ENCODE data around the gene NOD2.

Gene NOD2

DNA sequence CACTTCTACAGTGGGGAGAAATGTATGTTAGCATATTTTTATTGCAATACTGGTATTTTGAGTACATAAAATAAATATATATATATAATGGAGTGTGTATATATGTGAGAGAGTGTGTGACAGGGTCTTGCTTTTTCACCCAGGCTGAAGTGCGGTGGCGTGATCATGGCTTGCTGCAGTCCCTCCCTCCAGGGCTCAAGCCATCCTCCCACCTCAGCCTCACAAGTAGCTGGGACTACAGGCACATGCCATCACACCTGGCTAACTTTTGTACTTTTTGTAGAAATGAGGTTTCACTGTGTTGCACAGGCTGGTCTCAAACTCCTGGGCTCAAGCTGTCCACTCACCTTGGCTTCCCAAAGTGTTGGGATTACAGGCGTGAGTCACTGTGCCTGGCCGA lies 52.5 kb downstream of the NOD2 start:
- in situ Hi-C loops (cut with MboI; ENCODE audit: low sequenced_read_pairs, unreplicated experiment), result no loop called here
- DNase-seq (ENCODE audit: low spot score), result no peak
- TF ChIP-seq, protein P1, sequence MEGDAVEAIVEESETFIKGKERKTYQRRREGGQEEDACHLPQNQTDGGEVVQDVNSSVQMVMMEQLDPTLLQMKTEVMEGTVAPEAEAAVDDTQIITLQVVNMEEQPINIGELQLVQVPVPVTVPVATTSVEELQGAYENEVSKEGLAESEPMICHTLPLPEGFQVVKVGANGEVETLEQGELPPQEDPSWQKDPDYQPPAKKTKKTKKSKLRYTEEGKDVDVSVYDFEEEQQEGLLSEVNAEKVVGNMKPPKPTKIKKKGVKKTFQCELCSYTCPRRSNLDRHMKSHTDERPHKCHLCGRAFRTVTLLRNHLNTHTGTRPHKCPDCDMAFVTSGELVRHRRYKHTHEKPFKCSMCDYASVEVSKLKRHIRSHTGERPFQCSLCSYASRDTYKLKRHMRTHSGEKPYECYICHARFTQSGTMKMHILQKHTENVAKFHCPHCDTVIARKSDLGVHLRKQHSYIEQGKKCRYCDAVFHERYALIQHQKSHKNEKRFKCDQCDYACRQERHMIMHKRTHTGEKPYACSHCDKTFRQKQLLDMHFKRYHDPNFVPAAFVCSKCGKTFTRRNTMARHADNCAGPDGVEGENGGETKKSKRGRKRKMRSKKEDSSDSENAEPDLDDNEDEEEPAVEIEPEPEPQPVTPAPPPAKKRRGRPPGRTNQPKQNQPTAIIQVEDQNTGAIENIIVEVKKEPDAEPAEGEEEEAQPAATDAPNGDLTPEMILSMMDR (IDR thresholded peaks at IDR 0.05; ENCODE audit: borderline replicate concordance, control extremely low read depth, extremely low read depth, insufficient read depth, missing control alignments), result no peak

DNA sequence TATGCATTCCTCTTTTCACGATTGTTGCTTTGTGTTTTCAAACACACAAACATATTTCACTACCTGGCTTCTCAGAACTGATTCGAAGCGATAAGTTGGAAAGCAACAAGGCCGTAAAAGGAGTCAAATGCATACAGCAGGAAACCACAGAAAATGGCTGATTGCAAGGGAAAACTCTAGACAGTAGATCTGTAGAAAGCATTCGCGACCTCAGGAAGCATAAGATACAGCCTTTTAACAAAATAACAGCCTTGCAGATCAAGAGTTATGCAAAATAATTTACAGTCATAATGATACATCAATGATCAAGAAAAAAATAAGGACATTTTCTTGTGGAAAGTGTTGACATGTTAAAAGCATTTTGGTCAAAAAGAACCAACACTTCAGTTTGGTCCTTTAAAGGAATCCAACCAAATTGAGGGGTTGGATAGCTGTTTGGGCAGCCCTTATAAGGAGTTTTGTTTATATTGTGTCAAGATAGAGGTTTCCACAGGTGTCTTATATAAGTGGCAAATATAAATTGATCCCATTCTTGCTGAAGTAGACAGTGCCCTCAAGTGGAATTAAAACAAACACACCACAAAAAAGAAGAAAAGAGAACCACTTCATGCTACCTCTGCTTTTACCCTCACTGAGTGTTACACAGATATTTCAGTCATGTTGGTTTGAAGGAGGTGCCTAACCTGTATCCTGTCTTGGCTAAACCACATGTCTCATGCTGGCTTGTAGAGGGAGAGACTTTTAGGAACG lies 54.0 kb downstream of the NOD2 start:
- TF ChIP-seq, protein P1 (IDR thresholded peaks at IDR 0.05; ENCODE audit: borderline replicate concordance, control extremely low read depth, extremely low read depth, insufficient read depth, missing control alignments), result peak; percentile 20
- no peak for DNase-seq (ENCODE audit: low spot score)
- in situ Hi-C loops (cut with MboI; ENCODE audit: low sequenced_read_pairs, unreplicated experiment), result no loop called here

DNA sequence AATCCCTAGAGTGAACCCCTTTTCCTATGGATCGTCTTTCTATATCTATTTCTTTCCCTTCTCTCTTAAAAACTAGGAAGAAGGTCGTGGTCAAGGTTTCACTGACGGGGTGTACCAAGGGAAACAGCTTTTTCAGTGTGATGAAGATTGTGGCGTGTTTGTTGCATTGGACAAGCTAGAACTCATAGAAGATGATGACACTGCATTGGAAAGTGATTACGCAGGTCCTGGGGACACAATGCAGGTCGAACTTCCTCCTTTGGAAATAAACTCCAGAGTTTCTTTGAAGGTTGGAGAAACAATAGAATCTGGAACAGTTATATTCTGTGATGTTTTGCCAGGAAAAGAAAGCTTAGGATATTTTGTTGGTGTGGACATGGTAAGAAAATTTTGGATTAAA lies 58.1 kb downstream of the NOD2 start:
- in situ Hi-C loops (cut with MboI; ENCODE audit: low sequenced_read_pairs, unreplicated experiment), result no loop called here
- TF ChIP-seq, protein P1 (IDR thresholded peaks at IDR 0.05; ENCODE audit: borderline replicate concordance, control extremely low read depth, extremely low read depth, insufficient read depth, missing control alignments), result no peak
- no peak for DNase-seq (ENCODE audit: low spot score)

DNA sequence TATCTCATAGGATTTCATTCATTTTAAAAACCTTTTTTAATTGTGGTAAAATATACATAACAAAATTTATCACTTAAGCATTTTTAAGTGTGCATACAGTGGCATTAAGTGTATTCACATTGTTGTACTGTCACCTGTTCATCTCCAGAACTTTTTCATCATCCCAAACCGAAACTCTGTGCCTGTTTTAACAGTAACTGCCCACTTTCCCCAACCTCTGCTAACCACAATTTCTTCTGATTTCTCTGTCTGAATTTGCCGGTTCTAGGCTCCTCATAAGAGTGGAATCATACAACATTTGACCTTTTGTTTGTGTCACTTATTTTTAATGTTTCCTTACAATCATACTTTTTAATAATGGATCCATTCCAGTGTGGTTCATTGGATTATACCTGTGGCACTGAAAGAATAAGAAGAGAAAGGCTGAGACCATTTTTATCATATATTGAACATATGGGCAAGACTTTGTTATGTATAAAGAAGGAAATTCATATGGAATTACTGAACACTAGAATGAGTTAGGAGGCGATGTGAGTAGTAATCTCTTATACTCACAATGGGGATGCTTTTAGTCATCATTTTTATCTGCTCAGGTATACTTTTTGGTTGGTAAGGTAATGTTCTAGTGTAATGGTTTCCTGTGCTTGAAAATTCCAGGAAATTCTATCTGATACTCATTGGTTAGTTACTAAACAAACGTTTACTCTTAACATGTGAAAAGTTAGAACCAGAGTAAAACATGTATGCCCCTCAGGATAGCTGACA lies 59.2 kb downstream of the NOD2 start:
- DNase-seq (ENCODE audit: low spot score), result no peak
- in situ Hi-C loops (cut with MboI; ENCODE audit: low sequenced_read_pairs, unreplicated experiment), result no loop called here
- TF ChIP-seq, protein P1 (IDR thresholded peaks at IDR 0.05; ENCODE audit: borderline replicate concordance, control extremely low read depth, extremely low read depth, insufficient read depth, missing control alignments), result no peak

DNA sequence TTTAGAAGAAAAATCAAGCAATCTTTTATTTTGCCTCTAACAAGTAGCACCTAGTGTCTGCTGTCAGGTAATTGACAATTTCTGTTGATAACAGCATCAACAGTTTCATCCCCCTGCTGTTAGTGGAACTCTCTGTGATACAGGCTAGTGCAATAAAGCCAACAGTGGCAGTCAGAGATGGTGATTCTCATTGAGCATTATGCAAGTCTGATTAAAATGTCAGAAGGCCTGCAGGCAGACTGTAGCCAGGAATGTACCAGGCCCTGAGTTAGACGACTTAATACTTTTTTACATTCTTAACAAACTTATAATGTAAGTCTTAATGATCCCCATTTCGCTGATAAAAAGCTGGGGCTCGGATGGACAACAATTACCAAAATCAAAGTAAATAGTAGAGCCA lies 63.1 kb downstream of the NOD2 start:
- TF ChIP-seq, protein P1 (IDR thresholded peaks at IDR 0.05; ENCODE audit: borderline replicate concordance, control extremely low read depth, extremely low read depth, insufficient read depth, missing control alignments), result no peak
- in situ Hi-C loops (cut with MboI; ENCODE audit: low sequenced_read_pairs, unreplicated experiment), result no loop called here
- DNase-seq (ENCODE audit: low spot score), result no peak

DNA sequence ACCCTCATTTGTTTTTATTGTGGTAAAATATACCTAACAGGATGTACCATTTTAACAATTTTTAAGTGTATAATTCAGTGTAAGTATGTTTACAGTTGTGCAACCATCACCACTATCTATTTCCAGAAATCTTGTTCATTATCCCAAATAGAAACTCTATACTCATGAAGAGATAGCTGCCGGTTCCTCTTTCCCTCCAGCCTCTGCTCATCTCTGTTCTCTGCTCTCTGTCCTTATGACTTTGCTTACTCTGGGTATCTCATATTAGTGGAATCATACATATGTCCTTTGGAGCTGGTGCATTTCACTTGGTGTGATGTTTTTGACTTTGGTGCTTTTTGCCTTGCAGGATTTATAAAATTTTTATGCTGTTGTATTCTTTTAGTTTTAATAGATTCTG lies 67.9 kb downstream of the NOD2 start:
- no peak for DNase-seq (ENCODE audit: low spot score)
- in situ Hi-C loops (cut with MboI; ENCODE audit: low sequenced_read_pairs, unreplicated experiment), result no loop called here
- TF ChIP-seq, protein P1 (IDR thresholded peaks at IDR 0.05; ENCODE audit: borderline replicate concordance, control extremely low read depth, extremely low read depth, insufficient read depth, missing control alignments), result no peak

Data from GM13976 (cell line).